OCI-LY7 (cell line): ENCODE measurements around the gene TPR. TPM values are rescaled to one million over a fixed set of nuclear protein-coding genes. Genes with fewer than 3 reads are reported as not detected.

Source experiments
- BruUV-seq: library from RNA; stranded (reverse); fragments of 400-500 nt; replicated peaks from 2 replicates; lab custom pipeline; 2021; lab: Mats Ljungman, UMichigan
- CTCF ChIA-PET: fragments of 300-600 bp; sonication (Branson Sonifier 250); formaldehyde crosslinking; loops from one replicate; lab custom pipeline; 2022; ENCODE audit warnings: antibody characterized with exemption; ENCODE audit not compliant: unreplicated experiment; lab: Charles Lee
- POLR2A ChIA-PET: fragments of 300-600 bp; sonication (Branson Sonifier 250); formaldehyde crosslinking; loops from one replicate; lab custom pipeline; 2022; ENCODE audit warnings: antibody characterized with exemption; lab: Charles Lee
- DNase-seq: peaks from one replicate; pipeline ENCODE4 v3.0.0-alpha.2; 2015; ENCODE audit warnings: low spot score
- H2AFZ ChIP-seq: fragments of 200-600 bp; sonication (generic), shearing (Covaris generic); 2 replicates; pipeline ENCODE4 v1.6.1; 2014; ENCODE audit warnings: mild to moderate bottlenecking, antibody characterized with exemption, low read length, moderate library complexity
- H3K27ac ChIP-seq: fragments of 200-600 bp; sonication (generic); 2 replicates; pipeline ENCODE4 v1.5.1; 2014; ENCODE audit warnings: mixed run types, low read depth, mild to moderate bottlenecking, moderate library complexity, low read length, inconsistent platforms; ENCODE audit not compliant: poor library complexity, severe bottlenecking
- H3K36me3 ChIP-seq: fragments of 200-600 bp; sonication (generic); 2 replicates; pipeline ENCODE4 v1.6.1; 2014; ENCODE audit warnings: mild to moderate bottlenecking, antibody characterized with exemption, low read length, moderate library complexity, mixed read lengths; ENCODE audit not compliant: insufficient read depth
- H3K4me1 ChIP-seq: fragments of 200-600 bp; sonication (generic); 2 replicates; pipeline ENCODE4 v1.5.1; 2014; ENCODE audit warnings: mild to moderate bottlenecking, low read length; ENCODE audit not compliant: insufficient read depth, poor library complexity, severe bottlenecking
- H3K4me2 ChIP-seq: fragments of 200-600 bp; sonication (generic); 2 replicates; pipeline ENCODE4 v1.6.1; 2014; ENCODE audit warnings: mild to moderate bottlenecking, low read length
- H3K4me3 ChIP-seq: fragments of 200-600 bp; sonication (generic); 2 replicates; pipeline ENCODE4 v1.5.1; 2014; ENCODE audit warnings: mild to moderate bottlenecking, low read depth, low read length; ENCODE audit not compliant: poor library complexity, severe bottlenecking
- H3K79me2 ChIP-seq: fragments of 200-600 bp; sonication (generic); 2 replicates; pipeline ENCODE4 v1.6.1; 2016; ENCODE audit warnings: low read depth, mild to moderate bottlenecking, low read length, moderate library complexity, mixed read lengths; ENCODE audit not compliant: insufficient read depth
- H3K9me2 ChIP-seq: fragments of 200-600 bp; sonication (generic); 2 replicates; pipeline ENCODE4 v1.6.1; 2016; ENCODE audit warnings: mild to moderate bottlenecking, low read length, mixed read lengths; ENCODE audit not compliant: insufficient read depth
- H3K9me3 ChIP-seq: fragments of 200-600 bp; sonication (generic); 2 replicates; pipeline ENCODE4 v1.6.1; 2014; ENCODE audit warnings: mild to moderate bottlenecking, mixed run types, low read length, mixed read lengths
- H4K20me1 ChIP-seq: fragments of 200-600 bp; sonication (generic); 2 replicates; pipeline ENCODE4 v1.6.1; 2014; ENCODE audit warnings: mild to moderate bottlenecking, antibody characterized with exemption, low read length, moderate library complexity, mixed read lengths; ENCODE audit not compliant: insufficient read depth
- EZH2phosphoT487 ChIP-seq: fragments of 200-600 bp; sonication (generic); IDR thresholded peaks from 2 replicates; pipeline ENCODE4 v1.6.1; 2018; ENCODE audit warnings: low read depth, borderline replicate concordance, mild to moderate bottlenecking, mixed run types, antibody characterized with exemption, low read length, moderate library complexity, mixed read lengths
- intact Hi-C: fragments of 100-400 bp; cut with micrococcal nuclease; formaldehyde crosslinking; loops from one replicate; pipeline ENCODE4 v1.10.0; 2022; ENCODE audit not compliant: unreplicated experiment
- total RNA-seq, 2 experiments: library from RNA; depleted of rRNA in 1 of 2; stranded (reverse); fragments of >200 nt in 1 of 2; shearing (Covaris generic) in 1 of 2; gene quantifications; 2 replicates each; pipeline ENCODE4 v1.2.3, GENCODE V29; 2014 to 2022
- TF ChIP-seq, protein P1 (sequence below): fragments of 200-600 bp; sonication (generic); conservative IDR thresholded peaks from 2 replicates; pipeline ENCODE4 v1.5.1; 2014; ENCODE audit warnings: mild to moderate bottlenecking, antibody characterized with exemption, low read length, moderate library complexity, mixed read lengths

The TPR gene
- total RNA-seq, 2 experiments from 2014 or later: 92.1 to 136 TPM

GRCh38 chr1:186299570-186299969, 75.5 kb downstream of the TPR start:
- ChIA-PET CTCF (no interaction called here), POLR2A (interaction anchor here (0.6 to 2.3 kb wide), 5 partner anchors 9 to 1154 kb away, joined by 3 to 8 read pairs (median 3); no protein-coding TSS in a partner anchor)

DNA sequence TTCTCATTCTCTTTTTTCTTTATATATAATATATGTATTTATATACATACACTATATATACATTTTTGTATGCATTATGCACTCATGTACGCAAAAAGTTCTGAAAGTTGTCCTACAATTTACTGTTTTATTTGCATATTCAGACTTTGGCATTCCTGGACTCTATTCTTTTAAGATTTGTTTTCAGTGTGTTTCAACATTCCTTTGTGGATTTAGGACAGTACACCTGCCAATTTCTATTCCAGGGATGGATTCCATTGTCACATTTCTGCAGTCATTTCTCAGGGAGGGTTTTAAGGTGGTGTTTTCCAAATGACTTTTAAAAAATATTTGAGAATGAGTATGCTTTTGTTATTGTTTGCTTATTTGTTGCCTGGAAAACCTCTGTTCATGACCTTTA, 76.2 kb downstream of the TPR start:
- H3K4me1 ChIP-seq: no peaks in the 10 kb centered on the region
- no peak overlapping the region for H3K4me2 ChIP-seq
- no peak for DNase-seq
- TF ChIP-seq EZH2phosphoT487: no peak
- TF ChIP-seq, protein P1, sequence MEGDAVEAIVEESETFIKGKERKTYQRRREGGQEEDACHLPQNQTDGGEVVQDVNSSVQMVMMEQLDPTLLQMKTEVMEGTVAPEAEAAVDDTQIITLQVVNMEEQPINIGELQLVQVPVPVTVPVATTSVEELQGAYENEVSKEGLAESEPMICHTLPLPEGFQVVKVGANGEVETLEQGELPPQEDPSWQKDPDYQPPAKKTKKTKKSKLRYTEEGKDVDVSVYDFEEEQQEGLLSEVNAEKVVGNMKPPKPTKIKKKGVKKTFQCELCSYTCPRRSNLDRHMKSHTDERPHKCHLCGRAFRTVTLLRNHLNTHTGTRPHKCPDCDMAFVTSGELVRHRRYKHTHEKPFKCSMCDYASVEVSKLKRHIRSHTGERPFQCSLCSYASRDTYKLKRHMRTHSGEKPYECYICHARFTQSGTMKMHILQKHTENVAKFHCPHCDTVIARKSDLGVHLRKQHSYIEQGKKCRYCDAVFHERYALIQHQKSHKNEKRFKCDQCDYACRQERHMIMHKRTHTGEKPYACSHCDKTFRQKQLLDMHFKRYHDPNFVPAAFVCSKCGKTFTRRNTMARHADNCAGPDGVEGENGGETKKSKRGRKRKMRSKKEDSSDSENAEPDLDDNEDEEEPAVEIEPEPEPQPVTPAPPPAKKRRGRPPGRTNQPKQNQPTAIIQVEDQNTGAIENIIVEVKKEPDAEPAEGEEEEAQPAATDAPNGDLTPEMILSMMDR: no peak
- no TSS peak for BruUV-seq
- intact Hi-C loops: loop anchor here (5.0 kb wide), 1 partner anchor 487 kb away; no protein-coding TSS in a partner anchor
- H4K20me1 ChIP-seq: no peaks in the 10 kb centered on the region
- no peaks in the 10 kb centered on the region for H3K79me2 ChIP-seq
- ChIA-PET CTCF (no interaction called here), POLR2A (interaction anchor here (0.7 to 2.3 kb wide), 3 partner anchors 9 to 36 kb away, joined by 3 to 8 read pairs (median 7); no protein-coding TSS in a partner anchor)
- no peaks in the 10 kb centered on the region for H3K9me3 ChIP-seq
- no peak overlapping the region for H3K4me3 ChIP-seq
- no peaks in the 10 kb centered on the region for H3K9me2 ChIP-seq
- H3K27ac ChIP-seq: no peak overlapping the region
- H3K36me3 ChIP-seq: no peaks in the 10 kb centered on the region
- H2AFZ ChIP-seq: no peak overlapping the region

More at GRCh38 chr1:186299570-186299969, 75.5 kb downstream of the TPR start:
- intact Hi-C loops: loop anchor here (5.0 kb wide), 1 partner anchor 487 kb away; no protein-coding TSS in a partner anchor
- no TSS peak for BruUV-seq
- H4K20me1 ChIP-seq: no peaks in the 10 kb centered on the region
- no peak overlapping the region for H2AFZ ChIP-seq
- H3K4me2 ChIP-seq: no peak overlapping the region
- no peaks in the 10 kb centered on the region for H3K9me2 ChIP-seq
- no peak overlapping the region for H3K4me3 ChIP-seq
- H3K27ac ChIP-seq: no peak overlapping the region
- no peaks in the 10 kb centered on the region for H3K4me1 ChIP-seq
- DNase-seq: no peak
- H3K79me2 ChIP-seq: no peaks in the 10 kb centered on the region
- H3K36me3 ChIP-seq: no peaks in the 10 kb centered on the region
- TF ChIP-seq EZH2phosphoT487: no peak
- TF ChIP-seq, protein P1: no peak
- no peaks in the 10 kb centered on the region for H3K9me3 ChIP-seq

GRCh38 chr1:186297439-186298045, 77.5 kb downstream of the TPR start:
- CTCF ChIA-PET: no interaction called here

More at GRCh38 chr1:186297439-186298045, 77.5 kb downstream of the TPR start:
- TF ChIP-seq EZH2phosphoT487: no peak
- TF ChIP-seq, protein P1: peak; percentile 41
- H3K27ac ChIP-seq: no peak overlapping the region
- intact Hi-C loops: loop anchor here (5.0 kb wide), 1 partner anchor 485 kb away; no protein-coding TSS in a partner anchor
- no peaks in the 10 kb centered on the region for H3K9me3 ChIP-seq
- H3K4me1 ChIP-seq: no peaks in the 10 kb centered on the region
- H4K20me1 ChIP-seq: no peaks in the 10 kb centered on the region
- no peak overlapping the region for H2AFZ ChIP-seq
- no peak for DNase-seq
- no TSS peak for BruUV-seq
- POLR2A ChIA-PET: interaction anchor here (1.0 kb wide), 1 partner anchor 79 kb away, joined by 4 read pairs; no protein-coding TSS in a partner anchor
- H3K79me2 ChIP-seq: no peaks in the 10 kb centered on the region
- no peak overlapping the region for H3K4me3 ChIP-seq
- no peak overlapping the region for H3K4me2 ChIP-seq
- H3K36me3 ChIP-seq: no peaks in the 10 kb centered on the region
- H3K9me2 ChIP-seq: no peaks in the 10 kb centered on the region
